CD4-positive, alpha-beta T cell treated with Interleukin-10 for 1 hour (primary cell): ENCODE measurements around the gene PLB1.

Experiments
- DNase-seq: peaks from one replicate; pipeline ENCODE4 v3.0.0-alpha.2; 2020

The PLB1 gene

GRCh38 chr2:28631514-28632206 lies 135.8 kb downstream of the PLB1 start:
- no peak for DNase-seq

GRCh38 chr2:28632791-28633190 lies 136.9 kb downstream of the PLB1 start:
- no peak for DNase-seq

- no peak for DNase-seq
Observed at GRCh38 chr2:28633204-28633603, 137.3 kb downstream of the PLB1 start.

- no peak for DNase-seq
Observed at GRCh38 chr2:28633746-28634145, 137.9 kb downstream of the PLB1 start.

GRCh38 chr2:28635191-28635611 lies 139.3 kb downstream of the PLB1 start:
- no peak for DNase-seq

GRCh38 chr2:28636491-28636890 lies 140.6 kb downstream of the PLB1 start:
- DNase-seq, result no peak

- DNase-seq, result no peak
Observed at GRCh38 chr2:28637066-28638047, 141.5 kb downstream of the PLB1 start.

- DNase-seq, result no peak
Observed at GRCh38 chr2:28638102-28638501, 142.2 kb downstream of the PLB1 start.

- DNase-seq, result no peak
Observed at GRCh38 chr2:28639092-28639691, 143.3 kb downstream of the PLB1 start.

- DNase-seq, result no peak
Observed at GRCh38 chr2:28639836-28640235, 144.0 kb downstream of the PLB1 start.

GRCh38 chr2:28640260-28640907 lies 144.5 kb downstream of the PLB1 start:
- DNase-seq, result no peak

- no peak for DNase-seq
Observed at GRCh38 chr2:28640908-28641300, 145.0 kb downstream of the PLB1 start.

- DNase-seq, result no peak
Observed at GRCh38 chr2:28642796-28643195, 146.9 kb downstream of the PLB1 start.

GRCh38 chr2:28643327-28643726 lies 147.5 kb downstream of the PLB1 start:
- no peak for DNase-seq

- no peak for DNase-seq
Observed at GRCh38 chr2:28643911-28644334, 148.1 kb downstream of the PLB1 start.

- no peak for DNase-seq
Observed at GRCh38 chr2:28644760-28645159, 148.9 kb downstream of the PLB1 start.

- DNase-seq, result no peak
Observed at GRCh38 chr2:28645553-28645952, 149.7 kb downstream of the PLB1 start.

GRCh38 chr2:28647682-28648081 lies 151.8 kb downstream of the PLB1 start:
- DNase-seq, result no peak

GRCh38 chr2:28648147-28648546 lies 152.3 kb downstream of the PLB1 start:
- no peak for DNase-seq

- no peak for DNase-seq
Observed at GRCh38 chr2:28648671-28649395, 153.0 kb downstream of the PLB1 start.

GRCh38 chr2:28649481-28650265 lies 153.8 kb downstream of the PLB1 start:
- no peak for DNase-seq

GRCh38 chr2:28650266-28650584 lies 154.4 kb downstream of the PLB1 start:
- DNase-seq, result no peak
